HCT116 (cell line): Measurements from ENCODE around the gene SPATA7.

Experiments used
- POLR2A ChIP-seq: IDR thresholded peaks from 2 replicates; pipeline ENCODE4 v1.7.0; 2011; ENCODE audit warnings: borderline replicate concordance; ENCODE audit not compliant: insufficient read depth, insufficient read length; ENCODE audit errors: extremely low read depth
- ZNF274 ChIP-seq: fragments of 200-500 bp; sonication (Bioruptor generic); IDR thresholded peaks from 2 replicates; pipeline ENCODE4 v1.6.1; 2014; ENCODE audit warnings: mild to moderate bottlenecking, low read depth, low read length, inconsistent platforms
- TF ChIP-seq, protein P1 (sequence below), 3 experiments: fragments of 200-600 bp in 1 of 3; sonication (generic) in 1 of 3; IDR thresholded peaks in 2 of 3; conservative IDR thresholded peaks in 1 of 3; 2 replicates each; pipeline ENCODE4 v1.5.1; 2012 to 2017; ENCODE audit warnings: low read depth in 2 of 3, low read length in 2 of 3, antibody characterized with exemption in 1 of 3, borderline replicate concordance in 1 of 3, control low read depth in 1 of 3, mild to moderate bottlenecking in 1 of 3, mixed read lengths in 1 of 3, mixed run types in 1 of 3, moderate library complexity in 1 of 3; ENCODE audit not compliant: insufficient read depth in 1 of 3

DNA sequence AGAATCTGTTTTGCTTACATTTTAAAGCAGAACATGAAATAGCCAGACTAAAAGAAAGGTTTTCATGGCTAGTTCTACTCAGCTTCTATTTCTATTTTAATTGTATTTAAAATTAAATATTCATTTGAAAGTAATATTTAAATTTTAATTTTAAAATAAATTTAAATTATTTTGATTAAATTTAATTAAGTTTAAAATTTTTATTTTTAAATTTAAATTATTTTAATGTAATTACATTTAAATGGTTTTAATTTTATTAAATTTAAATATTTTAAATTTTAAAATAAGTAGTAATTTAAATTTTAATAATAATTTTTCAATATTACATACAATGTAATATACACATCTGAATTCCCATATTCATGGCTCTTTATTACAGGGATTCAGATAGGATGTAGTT is 45.1 kb upstream of the SPATA7 start:
- TF ChIP-seq ZNF274 (no peak), POLR2A (no peak)
- TF ChIP-seq, protein P1, sequence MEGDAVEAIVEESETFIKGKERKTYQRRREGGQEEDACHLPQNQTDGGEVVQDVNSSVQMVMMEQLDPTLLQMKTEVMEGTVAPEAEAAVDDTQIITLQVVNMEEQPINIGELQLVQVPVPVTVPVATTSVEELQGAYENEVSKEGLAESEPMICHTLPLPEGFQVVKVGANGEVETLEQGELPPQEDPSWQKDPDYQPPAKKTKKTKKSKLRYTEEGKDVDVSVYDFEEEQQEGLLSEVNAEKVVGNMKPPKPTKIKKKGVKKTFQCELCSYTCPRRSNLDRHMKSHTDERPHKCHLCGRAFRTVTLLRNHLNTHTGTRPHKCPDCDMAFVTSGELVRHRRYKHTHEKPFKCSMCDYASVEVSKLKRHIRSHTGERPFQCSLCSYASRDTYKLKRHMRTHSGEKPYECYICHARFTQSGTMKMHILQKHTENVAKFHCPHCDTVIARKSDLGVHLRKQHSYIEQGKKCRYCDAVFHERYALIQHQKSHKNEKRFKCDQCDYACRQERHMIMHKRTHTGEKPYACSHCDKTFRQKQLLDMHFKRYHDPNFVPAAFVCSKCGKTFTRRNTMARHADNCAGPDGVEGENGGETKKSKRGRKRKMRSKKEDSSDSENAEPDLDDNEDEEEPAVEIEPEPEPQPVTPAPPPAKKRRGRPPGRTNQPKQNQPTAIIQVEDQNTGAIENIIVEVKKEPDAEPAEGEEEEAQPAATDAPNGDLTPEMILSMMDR (IDR thresholded peaks at IDR 0.05 in 2 of 3, conservative IDR thresholded peaks at IDR 0.05 in 1 of 3; ENCODE audit: borderline replicate concordance in 1 of 3, insufficient read depth in 1 of 3, low read depth in 2 of 3, low read length in 2 of 3) = no peak
